ENCODE results near the gene KRTAP10-5.

- TF ChIP-seq POLR2AphosphoS5 (IDR thresholded peaks at IDR 0.05; ENCODE audit: low read depth, low read length) (no peak), SIN3A (IDR thresholded peaks at IDR 0.05; ENCODE audit: borderline replicate concordance, insufficient read depth, low read depth, low read length) (no peak)
- TF ChIP-seq, protein P1, sequence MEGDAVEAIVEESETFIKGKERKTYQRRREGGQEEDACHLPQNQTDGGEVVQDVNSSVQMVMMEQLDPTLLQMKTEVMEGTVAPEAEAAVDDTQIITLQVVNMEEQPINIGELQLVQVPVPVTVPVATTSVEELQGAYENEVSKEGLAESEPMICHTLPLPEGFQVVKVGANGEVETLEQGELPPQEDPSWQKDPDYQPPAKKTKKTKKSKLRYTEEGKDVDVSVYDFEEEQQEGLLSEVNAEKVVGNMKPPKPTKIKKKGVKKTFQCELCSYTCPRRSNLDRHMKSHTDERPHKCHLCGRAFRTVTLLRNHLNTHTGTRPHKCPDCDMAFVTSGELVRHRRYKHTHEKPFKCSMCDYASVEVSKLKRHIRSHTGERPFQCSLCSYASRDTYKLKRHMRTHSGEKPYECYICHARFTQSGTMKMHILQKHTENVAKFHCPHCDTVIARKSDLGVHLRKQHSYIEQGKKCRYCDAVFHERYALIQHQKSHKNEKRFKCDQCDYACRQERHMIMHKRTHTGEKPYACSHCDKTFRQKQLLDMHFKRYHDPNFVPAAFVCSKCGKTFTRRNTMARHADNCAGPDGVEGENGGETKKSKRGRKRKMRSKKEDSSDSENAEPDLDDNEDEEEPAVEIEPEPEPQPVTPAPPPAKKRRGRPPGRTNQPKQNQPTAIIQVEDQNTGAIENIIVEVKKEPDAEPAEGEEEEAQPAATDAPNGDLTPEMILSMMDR (IDR thresholded peaks at IDR 0.05): no peak
- TF ChIP-seq, protein P2, sequence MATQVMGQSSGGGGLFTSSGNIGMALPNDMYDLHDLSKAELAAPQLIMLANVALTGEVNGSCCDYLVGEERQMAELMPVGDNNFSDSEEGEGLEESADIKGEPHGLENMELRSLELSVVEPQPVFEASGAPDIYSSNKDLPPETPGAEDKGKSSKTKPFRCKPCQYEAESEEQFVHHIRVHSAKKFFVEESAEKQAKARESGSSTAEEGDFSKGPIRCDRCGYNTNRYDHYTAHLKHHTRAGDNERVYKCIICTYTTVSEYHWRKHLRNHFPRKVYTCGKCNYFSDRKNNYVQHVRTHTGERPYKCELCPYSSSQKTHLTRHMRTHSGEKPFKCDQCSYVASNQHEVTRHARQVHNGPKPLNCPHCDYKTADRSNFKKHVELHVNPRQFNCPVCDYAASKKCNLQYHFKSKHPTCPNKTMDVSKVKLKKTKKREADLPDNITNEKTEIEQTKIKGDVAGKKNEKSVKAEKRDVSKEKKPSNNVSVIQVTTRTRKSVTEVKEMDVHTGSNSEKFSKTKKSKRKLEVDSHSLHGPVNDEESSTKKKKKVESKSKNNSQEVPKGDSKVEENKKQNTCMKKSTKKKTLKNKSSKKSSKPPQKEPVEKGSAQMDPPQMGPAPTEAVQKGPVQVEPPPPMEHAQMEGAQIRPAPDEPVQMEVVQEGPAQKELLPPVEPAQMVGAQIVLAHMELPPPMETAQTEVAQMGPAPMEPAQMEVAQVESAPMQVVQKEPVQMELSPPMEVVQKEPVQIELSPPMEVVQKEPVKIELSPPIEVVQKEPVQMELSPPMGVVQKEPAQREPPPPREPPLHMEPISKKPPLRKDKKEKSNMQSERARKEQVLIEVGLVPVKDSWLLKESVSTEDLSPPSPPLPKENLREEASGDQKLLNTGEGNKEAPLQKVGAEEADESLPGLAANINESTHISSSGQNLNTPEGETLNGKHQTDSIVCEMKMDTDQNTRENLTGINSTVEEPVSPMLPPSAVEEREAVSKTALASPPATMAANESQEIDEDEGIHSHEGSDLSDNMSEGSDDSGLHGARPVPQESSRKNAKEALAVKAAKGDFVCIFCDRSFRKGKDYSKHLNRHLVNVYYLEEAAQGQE (IDR thresholded peaks at IDR 0.05; ENCODE audit: insufficient read depth in 1 of 2, low read depth in 2 of 2, low read length in 1 of 2): no peak
These were observed 5.7 kb downstream of the KRTAP10-5 start for GRCh38 chr21:44574457-44575306.
